IMR-90 (cell line): ENCODE results near the gene FNIP2. TPM values are rescaled to one million over a fixed set of nuclear protein-coding genes. Genes with fewer than 3 reads are reported as not detected.

Source experiments
- ATAC-seq: fragments of 200-7000 bp; cut with Tn5 transposase; 2 replicates; pipeline ENCODE4 v1.9.1; 2020; ENCODE audit warnings: low read depth, mild to moderate bottlenecking, moderate library complexity
- BruUV-seq: library from RNA; stranded (reverse); fragments of 400-500 nt; replicated peaks from 2 replicates; lab custom pipeline; 2021; lab: Mats Ljungman, UMichigan
- CTCF ChIA-PET: fragments of 300-600 bp; formaldehyde crosslinking; extraction: SDS; loops from one replicate; lab custom pipeline; 2021; ENCODE audit warnings: antibody characterized with exemption; lab: Yijun Ruan, JAX
- POLR2A ChIA-PET: fragments of 300-600 bp; sonication (Branson Sonifier 250); formaldehyde crosslinking; loops from one replicate; lab custom pipeline; 2022; ENCODE audit warnings: antibody characterized with exemption; ENCODE audit not compliant: unreplicated experiment; lab: Charles Lee
- DNase-seq: peaks from one replicate; pipeline ENCODE4 v3.0.0; 2013
- H2AFZ ChIP-seq: replicated peaks from 2 replicates; pipeline ENCODE3; 2013; ENCODE audit warnings: low read length, mild to moderate bottlenecking; ENCODE audit not compliant: poor library complexity
- H2AK5ac ChIP-seq: 2 replicates; pipeline ENCODE4 v1.6.1; 2013; ENCODE audit warnings: low read depth, low read length, inconsistent platforms
- H2AK9ac ChIP-seq: replicated peaks from 2 replicates; pipeline ENCODE3; 2013; ENCODE audit warnings: mild to moderate bottlenecking, low read depth, low read length, moderate library complexity; ENCODE audit not compliant: poor library complexity
- H2BK120ac ChIP-seq: 2 replicates; pipeline ENCODE4 v1.6.1; 2013; ENCODE audit warnings: low read depth, low read length, inconsistent platforms
- H2BK15ac ChIP-seq: 3 replicates; pipeline ENCODE4 v1.6.1; 2013; ENCODE audit warnings: low read depth, low read length, inconsistent platforms
- H2BK20ac ChIP-seq: 2 replicates; pipeline ENCODE4 v1.6.1; 2013; ENCODE audit warnings: low read depth, mild to moderate bottlenecking, inconsistent platforms, low read length, moderate library complexity
- H2BK5ac ChIP-seq: 2 replicates; pipeline ENCODE4 v1.6.1; 2013; ENCODE audit warnings: mild to moderate bottlenecking, low read depth, low read length, inconsistent platforms; ENCODE audit not compliant: poor library complexity, severe bottlenecking
- H3K14ac ChIP-seq: replicated peaks from 2 replicates; pipeline ENCODE4 v1.6.1; 2013; ENCODE audit warnings: low read depth, low read length, inconsistent platforms
- H3K18ac ChIP-seq: 2 replicates; pipeline ENCODE4 v1.6.1; 2013; ENCODE audit warnings: low read depth, low read length, control low read depth
- H3K23ac ChIP-seq: 2 replicates; pipeline ENCODE4 v1.6.1; 2013; ENCODE audit warnings: low read depth, low read length, inconsistent platforms
- H3K27ac ChIP-seq: 2 replicates; pipeline ENCODE4 v1.5.1; 2013; ENCODE audit warnings: mild to moderate bottlenecking, control low read depth, low read length; ENCODE audit not compliant: insufficient read depth
- H3K27me3 ChIP-seq: 2 replicates; pipeline ENCODE4 v1.6.1; 2013; ENCODE audit warnings: low read length; ENCODE audit not compliant: control insufficient read depth, insufficient read depth
- H3K36me3 ChIP-seq: 2 replicates; pipeline ENCODE4 v1.6.1; 2013; ENCODE audit warnings: low read length, mixed read lengths; ENCODE audit not compliant: control insufficient read depth, insufficient read depth
- H3K4ac ChIP-seq: 2 replicates; pipeline ENCODE4 v1.6.1; 2013; ENCODE audit warnings: low read depth, low read length, inconsistent platforms
- H3K4me1 ChIP-seq: 2 replicates; pipeline ENCODE4 v1.6.1; 2013; ENCODE audit warnings: low read length, mixed read lengths; ENCODE audit not compliant: control insufficient read depth, insufficient read depth
- H3K4me2 ChIP-seq: 2 replicates; pipeline ENCODE4 v1.6.1; 2013; ENCODE audit warnings: low read depth, mild to moderate bottlenecking, control low read depth, low read length, moderate library complexity
- H3K4me3 ChIP-seq: 2 replicates; pipeline ENCODE4 v1.5.1; 2013; ENCODE audit warnings: low read depth, mild to moderate bottlenecking, control low read depth, low read length, moderate library complexity; ENCODE audit not compliant: insufficient read depth
- H3K56ac ChIP-seq: 2 replicates; pipeline ENCODE4 v1.6.1; 2013; ENCODE audit warnings: low read length, inconsistent platforms; ENCODE audit not compliant: insufficient read depth; ENCODE audit errors: extremely low read depth
- H3K79me1 ChIP-seq, 2 experiments: 2 replicates each; pipeline ENCODE4 v1.6.1; 2013; ENCODE audit warnings: low read length in 2 of 2, inconsistent platforms in 1 of 2, low read depth in 1 of 2
- H3K9ac ChIP-seq: 2 replicates; pipeline ENCODE4 v1.6.1; 2013; ENCODE audit warnings: low read depth, low read length, control low read depth
- H3K9me1 ChIP-seq: 2 replicates; pipeline ENCODE4 v1.6.1; 2013; ENCODE audit warnings: low read length, inconsistent platforms; ENCODE audit not compliant: insufficient read depth
- H3K9me3 ChIP-seq: 2 replicates; pipeline ENCODE4 v1.6.1; 2013; ENCODE audit warnings: low read length; ENCODE audit not compliant: control insufficient read depth, insufficient read depth
- H4K20me1 ChIP-seq: 2 replicates; pipeline ENCODE4 v1.6.1; 2013; ENCODE audit warnings: low read length, inconsistent platforms; ENCODE audit not compliant: insufficient read depth
- H4K5ac ChIP-seq: 2 replicates; pipeline ENCODE4 v1.6.1; 2013; ENCODE audit warnings: mild to moderate bottlenecking, low read depth, low read length, control low read depth
- H4K8ac ChIP-seq, 2 experiments: 2 replicates each; pipeline ENCODE4 v1.6.1; 2013; ENCODE audit warnings: low read depth in 2 of 2, low read length in 2 of 2, control low read depth in 1 of 2, inconsistent platforms in 1 of 2
- H4K91ac ChIP-seq: 2 replicates; pipeline ENCODE4 v1.6.1; 2013; ENCODE audit warnings: low read depth, low read length, inconsistent platforms; ENCODE audit not compliant: insufficient read depth
- BHLHE40 ChIP-seq: fragments of 150-350 bp; IDR thresholded peaks from 2 replicates; pipeline ENCODE4 v1.6.1; 2016; ENCODE audit warnings: mild to moderate bottlenecking, low read depth, low read length
- CEBPB ChIP-seq: IDR thresholded peaks from 2 replicates; pipeline ENCODE4 v1.6.1; 2012; ENCODE audit warnings: low read depth, low read length, improper control_type of control experiment
- CHD1 ChIP-seq: IDR thresholded peaks from 2 replicates; pipeline ENCODE4 v1.6.1; 2012; ENCODE audit warnings: low read depth, low read length, improper control_type of control experiment
- FOS ChIP-seq: fragments of 150-350 bp; IDR thresholded peaks from 2 replicates; pipeline ENCODE4 v1.6.1; 2016; ENCODE audit warnings: low read depth, low read length
- MAFK ChIP-seq: IDR thresholded peaks from 2 replicates; pipeline ENCODE4 v1.6.1; 2012; ENCODE audit warnings: low read depth, low read length, improper control_type of control experiment
- MAZ ChIP-seq: IDR thresholded peaks from 2 replicates; pipeline ENCODE4 v1.6.1; 2012; ENCODE audit warnings: low read depth, mild to moderate bottlenecking, low read length, improper control_type of control experiment, moderate library complexity, borderline replicate concordance
- MXI1 ChIP-seq: IDR thresholded peaks from 2 replicates; pipeline ENCODE4 v1.6.1; 2012; ENCODE audit warnings: low read depth, mild to moderate bottlenecking, low read length, moderate library complexity, borderline replicate concordance
- NFE2L2 ChIP-seq: fragments of 150-350 bp; IDR thresholded peaks from 2 replicates; pipeline ENCODE4 v1.6.1; 2016; ENCODE audit warnings: low read depth, mild to moderate bottlenecking, low read length
- POLR2A ChIP-seq: IDR thresholded peaks from 2 replicates; pipeline ENCODE4 v1.6.1; 2012; ENCODE audit warnings: mild to moderate bottlenecking, low read depth, low read length
- RAD21 ChIP-seq: IDR thresholded peaks from 2 replicates; pipeline ENCODE4 v1.6.1; 2012; ENCODE audit warnings: low read length, improper control_type of control experiment
- RCOR1 ChIP-seq: IDR thresholded peaks from 2 replicates; pipeline ENCODE4 v1.6.1; 2012; ENCODE audit warnings: mild to moderate bottlenecking, low read length, improper control_type of control experiment; ENCODE audit not compliant: insufficient replicate concordance
- RFX5 ChIP-seq: IDR thresholded peaks from 2 replicates; pipeline ENCODE4 v1.8.0; 2012; ENCODE audit warnings: low read depth, mild to moderate bottlenecking, low read length, moderate library complexity
- SMC3 ChIP-seq: fragments of 150-350 bp; IDR thresholded peaks from 2 replicates; pipeline ENCODE4 v1.6.1; 2016; ENCODE audit warnings: low read depth, mild to moderate bottlenecking, antibody characterized with exemption, low read length, moderate library complexity
- WGBS, 2 experiments: methylation state at CpG; one replicate each; pipeline versions ENCODE4 v1.1.5 to v1.1.7; 2013; ENCODE audit warnings: missing lambda C conversion rate in 2 of 2; ENCODE audit not compliant: insufficient read length in 1 of 2; ENCODE audit errors: extremely low coverage in 2 of 2; 5-methylcytosine and 5-hydroxymethylcytosine counted together
- dilution Hi-C: fragments of 300-500 bp; cut with HindIII; formaldehyde crosslinking; loops from one replicate; pipeline ENCODE4 v1.14.3; 2018; ENCODE audit warnings: low sequenced_read_pairs; ENCODE audit not compliant: unreplicated experiment
- in situ Hi-C: fragments of 300-500 bp; cut with MboI; formaldehyde crosslinking; loops from 3 replicates; pipeline ENCODE4 v1.14.3; 2019; ENCODE audit warnings: low sequenced_read_pairs, inconsistent platforms, mixed read lengths
- intact Hi-C: fragments of 100-400 bp; cut with micrococcal nuclease; formaldehyde crosslinking; loops from 2 replicates; pipeline ENCODE4 v1.10.0; 2022
- polyA plus RNA-seq, 3 experiments: library from polyadenylated mRNA; depleted of rRNA; stranded (reverse); fragments of >200 nt; gene quantifications; 2 replicates each; pipeline ENCODE4 v1.2.3, GENCODE V29; 2012; ENCODE audit warnings: low replicate concordance in 1 of 3
- total RNA-seq: library from RNA; depleted of rRNA; stranded (reverse); fragments of >200 nt; gene quantifications from 2 replicates; pipeline ENCODE4 v1.2.3, GENCODE V29; 2012
- TF ChIP-seq, protein P1 (sequence below): conservative IDR thresholded peaks from 2 replicates; pipeline ENCODE4 v1.5.1; 2012; ENCODE audit warnings: mild to moderate bottlenecking, low read depth, low read length, improper control_type of control experiment
- TF ChIP-seq, protein P2 (sequence below): fragments of 150-350 bp; IDR thresholded peaks from 2 replicates; pipeline ENCODE4 v1.6.1; 2017; ENCODE audit warnings: mild to moderate bottlenecking, antibody characterized with exemption, low read length, low read depth

The FNIP2 gene
- total and polyA plus RNA-seq, 2 of the 4 experiments (the other 2 are of a cell fraction), result 4.7 to 24.6 TPM

DNA sequence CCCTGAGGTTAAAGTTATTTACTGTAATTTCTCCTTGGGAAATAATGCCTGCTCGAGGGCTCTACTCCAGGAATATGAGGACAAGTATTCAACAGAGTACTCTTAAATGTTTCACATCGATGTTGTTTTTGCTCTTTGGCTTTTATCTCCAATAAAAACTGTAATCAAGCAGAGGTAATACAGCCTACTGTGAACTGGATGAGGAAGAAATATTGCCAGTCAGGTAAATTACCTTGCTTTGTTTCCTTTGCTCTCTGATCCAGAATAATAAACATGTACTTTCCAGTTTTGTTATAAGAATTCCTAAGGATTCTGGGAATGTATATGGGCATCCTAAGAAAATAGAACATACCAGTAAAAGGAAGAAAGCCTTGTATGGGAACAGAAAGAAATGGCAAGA, 60.4 kb downstream of the FNIP2 start:
- in situ Hi-C loops, result loop anchor here (25.0 kb wide), 1 partner anchor 567 kb away; no protein-coding TSS in a partner anchor
- Histone ChIP-seq H3K36me3 (0 out of 2 replicates have a peak, but pooled peaks cover 1% of the 10 kb centered on the region), H3K4me1 (peaks cover 10% of the 10 kb centered on the region), H3K23ac (no peak overlapping the region), H2BK120ac (no peak overlapping the region), H3K18ac (no peak overlapping the region), H3K4ac (no peak overlapping the region), H2AFZ (no peak overlapping the region), H2BK5ac (no peak overlapping the region), H3K56ac (no peak overlapping the region), H3K27me3 (no peaks in the 10 kb centered on the region), H2AK9ac (no peak overlapping the region), H2AK5ac (no peak overlapping the region), H2BK15ac (no peak overlapping the region), H2BK20ac (no peak overlapping the region), H3K9me3 (no peaks in the 10 kb centered on the region), H3K4me3 (no peak overlapping the region), H3K4me2 (no peak overlapping the region), H3K14ac (no peak overlapping the region), H4K8ac (no peak overlapping the region), H4K5ac (no peak overlapping the region), H3K27ac (no peak overlapping the region), H3K9me1 (peaks cover 19% of the 10 kb centered on the region), H4K91ac (no peak overlapping the region), H3K79me1 (peaks cover 3 to 26% of the 10 kb centered on the region in 2 experiments; a peak in 3 of 4 replicates), H4K20me1 (no peaks in the 10 kb centered on the region), H3K9ac (no peak overlapping the region)
- no TSS peak for BruUV-seq
- ATAC-seq (no peak), DNase-seq (no peak)
- TF ChIP-seq, protein P1, sequence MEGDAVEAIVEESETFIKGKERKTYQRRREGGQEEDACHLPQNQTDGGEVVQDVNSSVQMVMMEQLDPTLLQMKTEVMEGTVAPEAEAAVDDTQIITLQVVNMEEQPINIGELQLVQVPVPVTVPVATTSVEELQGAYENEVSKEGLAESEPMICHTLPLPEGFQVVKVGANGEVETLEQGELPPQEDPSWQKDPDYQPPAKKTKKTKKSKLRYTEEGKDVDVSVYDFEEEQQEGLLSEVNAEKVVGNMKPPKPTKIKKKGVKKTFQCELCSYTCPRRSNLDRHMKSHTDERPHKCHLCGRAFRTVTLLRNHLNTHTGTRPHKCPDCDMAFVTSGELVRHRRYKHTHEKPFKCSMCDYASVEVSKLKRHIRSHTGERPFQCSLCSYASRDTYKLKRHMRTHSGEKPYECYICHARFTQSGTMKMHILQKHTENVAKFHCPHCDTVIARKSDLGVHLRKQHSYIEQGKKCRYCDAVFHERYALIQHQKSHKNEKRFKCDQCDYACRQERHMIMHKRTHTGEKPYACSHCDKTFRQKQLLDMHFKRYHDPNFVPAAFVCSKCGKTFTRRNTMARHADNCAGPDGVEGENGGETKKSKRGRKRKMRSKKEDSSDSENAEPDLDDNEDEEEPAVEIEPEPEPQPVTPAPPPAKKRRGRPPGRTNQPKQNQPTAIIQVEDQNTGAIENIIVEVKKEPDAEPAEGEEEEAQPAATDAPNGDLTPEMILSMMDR, result no peak
- TF ChIP-seq BHLHE40, result no peak
- no peak for TF ChIP-seq MAZ
- no peak for TF ChIP-seq RAD21
- TF ChIP-seq POLR2A, result no peak
- TF ChIP-seq CEBPB, result no peak
- no peak for TF ChIP-seq FOS
- no peak for TF ChIP-seq NFE2L2
- TF ChIP-seq, protein P2, sequence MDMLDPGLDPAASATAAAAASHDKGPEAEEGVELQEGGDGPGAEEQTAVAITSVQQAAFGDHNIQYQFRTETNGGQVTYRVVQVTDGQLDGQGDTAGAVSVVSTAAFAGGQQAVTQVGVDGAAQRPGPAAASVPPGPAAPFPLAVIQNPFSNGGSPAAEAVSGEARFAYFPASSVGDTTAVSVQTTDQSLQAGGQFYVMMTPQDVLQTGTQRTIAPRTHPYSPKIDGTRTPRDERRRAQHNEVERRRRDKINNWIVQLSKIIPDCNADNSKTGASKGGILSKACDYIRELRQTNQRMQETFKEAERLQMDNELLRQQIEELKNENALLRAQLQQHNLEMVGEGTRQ, result no peak
- TF ChIP-seq MXI1, result no peak
- no peak for TF ChIP-seq RCOR1
- TF ChIP-seq SMC3, result no peak
- no peak for TF ChIP-seq RFX5
- no peak for TF ChIP-seq MAFK
- no peak for TF ChIP-seq CHD1
- dilution Hi-C loops, result no loop called here
- ChIA-PET POLR2A (no interaction called here), CTCF (no interaction called here)
- intact Hi-C loops, result no loop called here
- no CpG with 5 or more reads among the region's 2 CpGs for WGBS, 2 experiments
